H9 (cell line): ENCODE results near the gene GDI2. TPM values are rescaled to one million over a fixed set of nuclear protein-coding genes. Genes with fewer than 3 reads are reported as not detected.

ENCODE experiments used
- DNase-seq: peaks from one replicate; pipeline ENCODE4 v3.0.0-alpha.2; 2017
- H2AFZ ChIP-seq: one replicate; pipeline ENCODE4 v1.6.1; 2013; ENCODE audit warnings: mild to moderate bottlenecking, low read length, control low read depth, moderate library complexity
- H2AK5ac ChIP-seq: 2 replicates; pipeline ENCODE4 v1.6.1; 2013; ENCODE audit warnings: low read length, control low read depth, mixed read lengths; ENCODE audit not compliant: insufficient read length
- H2BK120ac ChIP-seq: one replicate; pipeline ENCODE4 v1.6.1; 2013; ENCODE audit warnings: low read depth, mild to moderate bottlenecking, low read length, control low read depth, inconsistent platforms; ENCODE audit not compliant: poor library complexity, severe bottlenecking
- H2BK12ac ChIP-seq: 2 replicates; pipeline ENCODE4 v1.6.1; 2013; ENCODE audit warnings: low read length, control low read depth, mixed read lengths, low read depth; ENCODE audit not compliant: insufficient read length
- H2BK15ac ChIP-seq: 2 replicates; pipeline ENCODE4 v1.6.1; 2013; ENCODE audit warnings: low read depth, low read length, control low read depth
- H2BK20ac ChIP-seq: one replicate; pipeline ENCODE4 v1.6.1; 2013; ENCODE audit warnings: low read depth, mild to moderate bottlenecking, low read length, control low read depth, inconsistent platforms; ENCODE audit not compliant: poor library complexity, severe bottlenecking
- H2BK5ac ChIP-seq: 2 replicates; pipeline ENCODE4 v1.6.1; 2013; ENCODE audit warnings: low read length, control low read depth, mixed read lengths; ENCODE audit not compliant: insufficient read length
- H3K14ac ChIP-seq: 2 replicates; pipeline ENCODE4 v1.6.1; 2013; ENCODE audit warnings: low read length, control low read depth; ENCODE audit not compliant: insufficient read depth
- H3K18ac ChIP-seq: 2 replicates; pipeline ENCODE4 v1.6.1; 2013; ENCODE audit warnings: low read depth, mild to moderate bottlenecking, mixed read lengths, low read length, control low read depth; ENCODE audit not compliant: insufficient read length
- H3K23ac ChIP-seq: 2 replicates; pipeline ENCODE4 v1.6.1; 2013; ENCODE audit warnings: low read length, control low read depth, mixed read lengths, low read depth; ENCODE audit not compliant: insufficient read length
- H3K23me2 ChIP-seq: 2 replicates; pipeline ENCODE4 v1.6.1; 2013; ENCODE audit warnings: low read depth, mild to moderate bottlenecking, mixed read lengths, low read length, control low read depth; ENCODE audit not compliant: insufficient read length, poor library complexity, severe bottlenecking
- H3K27ac ChIP-seq: 2 replicates; pipeline ENCODE4 v1.5.1; 2013; ENCODE audit warnings: low read length, control low read depth, mixed read lengths, low read depth; ENCODE audit not compliant: insufficient read length
- H3K27me3 ChIP-seq: 2 replicates; pipeline ENCODE4 v1.6.1; 2013; ENCODE audit warnings: low read length, control low read depth, inconsistent platforms; ENCODE audit not compliant: insufficient read depth
- H3K4ac ChIP-seq: 2 replicates; pipeline ENCODE4 v1.6.1; 2013; ENCODE audit warnings: low read depth, mild to moderate bottlenecking, control low read depth, inconsistent platforms, low read length, moderate library complexity
- H3K4me1 ChIP-seq: 2 replicates; pipeline ENCODE4 v1.6.1; 2013; ENCODE audit warnings: low read length, control low read depth, inconsistent platforms; ENCODE audit not compliant: insufficient read depth
- H3K4me2 ChIP-seq: 2 replicates; pipeline ENCODE4 v1.6.1; 2013; ENCODE audit warnings: low read length, control low read depth, mixed read lengths; ENCODE audit not compliant: insufficient read length, insufficient read depth
- H3K56ac ChIP-seq: 2 replicates; pipeline ENCODE4 v1.6.1; 2013; ENCODE audit warnings: low read depth, mild to moderate bottlenecking, mixed read lengths, low read length, control low read depth; ENCODE audit not compliant: insufficient read length
- H3K79me1 ChIP-seq: 2 replicates; pipeline ENCODE4 v1.6.1; 2013; ENCODE audit warnings: low read depth, mild to moderate bottlenecking, moderate library complexity, low read length, control low read depth, inconsistent platforms; ENCODE audit not compliant: insufficient read depth, poor library complexity, severe bottlenecking
- H3K79me2 ChIP-seq: 2 replicates; pipeline ENCODE4 v1.6.1; 2013; ENCODE audit warnings: low read length, control low read depth, inconsistent platforms; ENCODE audit not compliant: insufficient read depth
- H3K9ac ChIP-seq: 2 replicates; pipeline ENCODE4 v1.6.1; 2013; ENCODE audit warnings: low read length, control low read depth, mixed read lengths; ENCODE audit not compliant: insufficient read length; ENCODE audit errors: extremely low read depth
- H3K9me3 ChIP-seq: one replicate; pipeline ENCODE4 v1.6.1; 2013; ENCODE audit warnings: low read depth, low read length, inconsistent platforms; ENCODE audit not compliant: control insufficient read depth
- H3T11ph ChIP-seq: one replicate; pipeline ENCODE4 v1.6.1; 2013; ENCODE audit warnings: mild to moderate bottlenecking, low read length, control low read depth, inconsistent platforms
- H4K20me1 ChIP-seq: one replicate; pipeline ENCODE4 v1.6.1; 2013; ENCODE audit not compliant: control insufficient read depth, insufficient read length, insufficient read depth
- H4K5ac ChIP-seq: 2 replicates; pipeline ENCODE4 v1.6.1; 2013; ENCODE audit warnings: low read depth, mild to moderate bottlenecking, mixed read lengths, low read length, control low read depth; ENCODE audit not compliant: insufficient read length
- H4K8ac ChIP-seq: replicated peaks from 2 replicates; pipeline ENCODE4 v1.6.1; 2013; ENCODE audit warnings: low read length, control low read depth, mixed read lengths, low read depth; ENCODE audit not compliant: insufficient read length
- H4K91ac ChIP-seq: 2 replicates; pipeline ENCODE4 v1.6.1; 2013; ENCODE audit warnings: low read depth, mild to moderate bottlenecking, moderate library complexity, mixed read lengths, low read length, control low read depth; ENCODE audit not compliant: insufficient read length
- H3K27ac Mint-ChIP-seq, 3 experiments: 2 replicates in 2 of 3; 3 replicates in 1 of 3; pipeline ENCODE4 v1.8.0; 2020 to 2021; ENCODE audit warnings: mixed read lengths in 3 of 3, mild to moderate bottlenecking in 1 of 3, moderate library complexity in 1 of 3
- H3K27me3 Mint-ChIP-seq: 2 replicates; pipeline ENCODE4 v1.8.0; 2021; ENCODE audit warnings: low read depth, mild to moderate bottlenecking, moderate library complexity, mixed read lengths
- H3K36me3 Mint-ChIP-seq, 3 experiments: 2 replicates in 2 of 3; 3 replicates in 1 of 3; pipeline ENCODE4 v1.8.0; 2020 to 2021; ENCODE audit warnings: low read depth in 3 of 3, mixed read lengths in 3 of 3; ENCODE audit not compliant: insufficient read depth in 1 of 3
- H3K4me1 Mint-ChIP-seq, 2 experiments: 2 replicates each; pipeline ENCODE4 v1.8.0; 2020; ENCODE audit warnings: mixed read lengths in 2 of 2
- H3K4me3 Mint-ChIP-seq, 2 experiments: 2 replicates in 1 of 2; 3 replicates in 1 of 2; pipeline ENCODE4 v1.8.0; 2020 to 2021; ENCODE audit warnings: mild to moderate bottlenecking in 2 of 2, mixed read lengths in 2 of 2, moderate library complexity in 1 of 2
- H3K9me3 Mint-ChIP-seq, 2 experiments: 2 replicates in 1 of 2; 3 replicates in 1 of 2; pipeline ENCODE4 v1.8.0; 2020; ENCODE audit warnings: mild to moderate bottlenecking in 2 of 2, mixed read lengths in 2 of 2, moderate library complexity in 1 of 2
- WGBS: extraction: QIAGEN DNeasy Blood & Tissue Kit; methylation state at CpG from one replicate; pipeline ENCODE4 v1.1.7; 2013; ENCODE audit warnings: missing lambda C conversion rate, low lambda C conversion rate, mixed read lengths; ENCODE audit not compliant: insufficient read length; ENCODE audit errors: extremely low coverage; 5-methylcytosine and 5-hydroxymethylcytosine counted together
- total RNA-seq: library from RNA; stranded (reverse); gene quantifications from 2 replicates; pipeline ENCODE4 v1.2.1, GENCODE V29; 2021
- TF ChIP-seq, protein P1 (sequence below): fragments of 200-600 bp; sonication (generic); conservative IDR thresholded peaks from 3 replicates; pipeline ENCODE4 v1.8.0; 2021; ENCODE audit warnings: antibody characterized with exemption, mild to moderate bottlenecking

The GDI2 gene
- total RNA-seq, 1 experiment from 2014 or later = 351 TPM

DNA sequence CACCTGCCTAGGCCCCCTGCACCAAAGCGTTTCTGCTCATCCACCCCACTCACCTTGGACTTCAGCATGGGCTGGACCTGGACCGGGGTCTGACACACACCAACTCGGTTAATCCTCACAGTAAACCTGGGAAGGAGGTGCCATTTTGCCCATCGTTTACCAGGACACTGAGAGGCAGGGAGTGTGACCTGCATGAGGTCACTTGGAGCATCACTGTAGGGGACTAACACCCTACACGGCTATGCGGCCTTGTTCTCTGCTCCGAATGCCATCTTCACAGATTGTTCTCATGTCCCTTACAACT, 43.4 kb upstream of the GDI2 start:
- Mint-ChIP-seq H3K4me1 (peaks cover 4 to 7% of the 10 kb centered on the region in 2 experiments), H3K27ac (no peak overlapping the region), H3K36me3 (peaks cover 0 to 4% (median 0%) of the 10 kb centered on the region in 3 experiments; a peak in 4 of 7 replicates), H3K4me3 (no peak overlapping the region), H3K27me3 (no peaks in the 10 kb centered on the region), H3K9me3 (no peaks in the 10 kb centered on the region)
- no peak overlapping the region for H4K8ac ChIP-seq
- no peak overlapping the region for H3K4me2 ChIP-seq
- H4K20me1 ChIP-seq = no peaks in the 10 kb centered on the region
- no peaks in the 10 kb centered on the region; the same call in 1 of the 2 replicates for H3K27me3 ChIP-seq
- no peak for DNase-seq
- no peak overlapping the region for H2AK5ac ChIP-seq
- H2AFZ ChIP-seq = no peak overlapping the region
- H2BK120ac ChIP-seq = no peak overlapping the region
- H4K91ac ChIP-seq = no peak overlapping the region
- H3K79me2 ChIP-seq = no peaks in the 10 kb centered on the region
- TF ChIP-seq, protein P1, sequence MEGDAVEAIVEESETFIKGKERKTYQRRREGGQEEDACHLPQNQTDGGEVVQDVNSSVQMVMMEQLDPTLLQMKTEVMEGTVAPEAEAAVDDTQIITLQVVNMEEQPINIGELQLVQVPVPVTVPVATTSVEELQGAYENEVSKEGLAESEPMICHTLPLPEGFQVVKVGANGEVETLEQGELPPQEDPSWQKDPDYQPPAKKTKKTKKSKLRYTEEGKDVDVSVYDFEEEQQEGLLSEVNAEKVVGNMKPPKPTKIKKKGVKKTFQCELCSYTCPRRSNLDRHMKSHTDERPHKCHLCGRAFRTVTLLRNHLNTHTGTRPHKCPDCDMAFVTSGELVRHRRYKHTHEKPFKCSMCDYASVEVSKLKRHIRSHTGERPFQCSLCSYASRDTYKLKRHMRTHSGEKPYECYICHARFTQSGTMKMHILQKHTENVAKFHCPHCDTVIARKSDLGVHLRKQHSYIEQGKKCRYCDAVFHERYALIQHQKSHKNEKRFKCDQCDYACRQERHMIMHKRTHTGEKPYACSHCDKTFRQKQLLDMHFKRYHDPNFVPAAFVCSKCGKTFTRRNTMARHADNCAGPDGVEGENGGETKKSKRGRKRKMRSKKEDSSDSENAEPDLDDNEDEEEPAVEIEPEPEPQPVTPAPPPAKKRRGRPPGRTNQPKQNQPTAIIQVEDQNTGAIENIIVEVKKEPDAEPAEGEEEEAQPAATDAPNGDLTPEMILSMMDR = no peak
- H3T11ph ChIP-seq = no peak overlapping the region
- H3K14ac ChIP-seq = no peak overlapping the region
- no peaks in the 10 kb centered on the region for H3K79me1 ChIP-seq
- no peak overlapping the region for H4K5ac ChIP-seq
- H2BK15ac ChIP-seq = no peak overlapping the region
- H3K18ac ChIP-seq = no peak overlapping the region
- H3K23ac ChIP-seq = no peak overlapping the region
- H3K9me3 ChIP-seq = no peaks in the 10 kb centered on the region
- H2BK5ac ChIP-seq = no peak overlapping the region
- H3K23me2 ChIP-seq = no peaks in the 10 kb centered on the region
- H2BK20ac ChIP-seq = no peak overlapping the region
- no peak overlapping the region for H3K27ac ChIP-seq
- H3K4ac ChIP-seq = no peak overlapping the region
- WGBS = no CpG with 5 or more reads among the region's 7 CpGs
- H3K4me1 ChIP-seq = no peaks in the 10 kb centered on the region
- H3K56ac ChIP-seq = no peak overlapping the region
- no peak overlapping the region for H3K9ac ChIP-seq
- no peak overlapping the region for H2BK12ac ChIP-seq
